ENCODE measurements around the gene MEX3A. TPM values are rescaled to one million over a fixed set of nuclear protein-coding genes. Genes with fewer than 3 reads are reported as not detected.

Gene MEX3A
- total and polyA plus RNA-seq, 10 of the 15 experiments (the other 5 are each of a cell fraction or from before 2014, with no cell fraction given), result 0.11 to 5.1 (median 1.7) TPM

DNA sequence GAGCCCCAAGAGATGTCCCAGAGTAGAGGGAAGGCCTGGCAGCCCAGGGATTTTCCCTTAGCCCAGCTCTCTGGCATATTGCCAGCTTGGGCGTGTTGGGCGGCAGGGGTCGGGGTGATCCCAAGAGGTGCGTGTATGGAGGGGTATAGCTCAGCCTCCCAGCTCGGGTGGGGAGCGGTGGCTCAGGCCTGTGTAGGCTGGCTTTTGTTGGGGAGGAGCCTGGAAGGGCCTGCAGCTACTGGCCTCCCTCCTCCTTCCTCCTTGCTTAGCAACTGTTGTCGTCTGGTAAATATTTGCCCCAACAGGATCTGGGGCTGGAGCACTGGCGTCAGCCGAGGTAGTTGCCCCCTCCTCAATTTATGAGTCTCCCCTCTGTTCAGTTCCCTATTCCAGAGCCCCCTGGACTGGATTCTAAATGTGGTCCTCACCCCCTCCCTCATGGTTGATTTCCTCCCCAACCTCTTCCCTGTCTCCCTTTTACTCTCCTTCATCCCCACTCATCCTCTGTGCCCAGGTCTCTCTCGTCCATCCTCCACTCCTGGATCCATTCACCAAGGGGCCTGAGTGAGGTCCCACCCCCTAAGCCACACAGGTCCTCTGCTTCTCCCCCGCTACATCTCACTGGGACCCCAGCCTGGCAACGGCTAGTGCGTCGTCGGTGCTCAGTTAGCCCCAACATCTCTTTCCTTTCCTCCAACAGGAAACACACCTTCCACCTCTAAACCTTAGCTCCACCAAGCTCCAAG, 22.0 kb upstream of the MEX3A start (continued):
- TF ChIP-seq IRF5 (IDR thresholded peaks at IDR 0.05; ENCODE audit: borderline replicate concordance) (no peak), CUX1 (IDR thresholded peaks at IDR 0.05; ENCODE audit: insufficient replicate concordance, low read depth, low read length) (no peak)

DNA sequence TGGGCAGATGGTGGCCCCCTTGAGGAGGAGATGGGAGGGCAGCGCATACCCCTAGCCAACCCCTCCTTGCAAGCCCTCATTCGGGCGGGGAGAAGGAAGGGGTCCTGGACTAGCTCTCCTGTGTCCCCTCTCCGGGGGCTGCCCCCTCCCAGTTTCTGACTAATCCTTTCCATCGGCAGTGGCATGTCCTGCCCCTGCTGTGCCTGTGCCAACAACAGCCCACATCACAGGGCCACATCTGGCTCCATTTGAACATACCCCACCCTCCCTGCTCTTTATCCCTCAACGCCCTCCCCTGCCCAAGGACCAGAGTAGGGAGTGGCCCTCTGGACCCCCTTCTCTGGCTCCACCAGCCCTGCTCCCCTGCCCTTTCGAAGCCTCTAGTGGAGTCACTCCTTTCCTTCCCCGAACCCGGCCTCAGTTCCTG, 21.3 kb upstream of the MEX3A start:
- peaks cover 36% of the 10 kb centered on the region for H3K4me1 ChIP-seq (ENCODE audit: control insufficient read depth, insufficient read depth, low read length)
- no peaks in the 10 kb centered on the region for H3K27me3 ChIP-seq (replicated peaks in 1 of 2; ENCODE audit: control insufficient read depth in 2 of 2, insufficient read depth in 2 of 2, low read length in 1 of 2)
- H2AFZ ChIP-seq (ENCODE audit: control insufficient read depth, low read depth, low read length), result no peak overlapping the region
- H4K20me1 ChIP-seq (ENCODE audit: control insufficient read depth, insufficient read depth), result no peaks in the 10 kb centered on the region
- peak overlapping the region; percentile 50 for H3K27ac ChIP-seq (ENCODE audit: control insufficient read depth, insufficient read depth)
- ChIA-PET RAD21 (ENCODE audit: unreplicated experiment) (interaction anchor here (0.9 to 22.4 kb wide), 2 partner anchors 10 to 18 kb away, joined by 3 to 695 read pairs; partner anchors contain the start of gene LMNA), CTCF (interaction anchor here (21.5 kb wide), 1 partner anchor 20 kb away, joined by 1294 read pairs; the partner anchor contains the start of gene LMNA), SMC1A (ENCODE audit: uncharacterized antibody, unreplicated experiment) (interaction anchor here (1.0 to 23.8 kb wide), 2 partner anchors 8 to 21 kb away, joined by 3 to 874 read pairs; partner anchors contain the start of gene LMNA), POLR2A (interaction anchor here (1.5 to 6.1 kb wide), 2 partner anchors 15 to 26 kb away, joined by 5 to 128 read pairs; partner anchors contain the start of gene LMNA)
- TF ChIP-seq, protein P1, sequence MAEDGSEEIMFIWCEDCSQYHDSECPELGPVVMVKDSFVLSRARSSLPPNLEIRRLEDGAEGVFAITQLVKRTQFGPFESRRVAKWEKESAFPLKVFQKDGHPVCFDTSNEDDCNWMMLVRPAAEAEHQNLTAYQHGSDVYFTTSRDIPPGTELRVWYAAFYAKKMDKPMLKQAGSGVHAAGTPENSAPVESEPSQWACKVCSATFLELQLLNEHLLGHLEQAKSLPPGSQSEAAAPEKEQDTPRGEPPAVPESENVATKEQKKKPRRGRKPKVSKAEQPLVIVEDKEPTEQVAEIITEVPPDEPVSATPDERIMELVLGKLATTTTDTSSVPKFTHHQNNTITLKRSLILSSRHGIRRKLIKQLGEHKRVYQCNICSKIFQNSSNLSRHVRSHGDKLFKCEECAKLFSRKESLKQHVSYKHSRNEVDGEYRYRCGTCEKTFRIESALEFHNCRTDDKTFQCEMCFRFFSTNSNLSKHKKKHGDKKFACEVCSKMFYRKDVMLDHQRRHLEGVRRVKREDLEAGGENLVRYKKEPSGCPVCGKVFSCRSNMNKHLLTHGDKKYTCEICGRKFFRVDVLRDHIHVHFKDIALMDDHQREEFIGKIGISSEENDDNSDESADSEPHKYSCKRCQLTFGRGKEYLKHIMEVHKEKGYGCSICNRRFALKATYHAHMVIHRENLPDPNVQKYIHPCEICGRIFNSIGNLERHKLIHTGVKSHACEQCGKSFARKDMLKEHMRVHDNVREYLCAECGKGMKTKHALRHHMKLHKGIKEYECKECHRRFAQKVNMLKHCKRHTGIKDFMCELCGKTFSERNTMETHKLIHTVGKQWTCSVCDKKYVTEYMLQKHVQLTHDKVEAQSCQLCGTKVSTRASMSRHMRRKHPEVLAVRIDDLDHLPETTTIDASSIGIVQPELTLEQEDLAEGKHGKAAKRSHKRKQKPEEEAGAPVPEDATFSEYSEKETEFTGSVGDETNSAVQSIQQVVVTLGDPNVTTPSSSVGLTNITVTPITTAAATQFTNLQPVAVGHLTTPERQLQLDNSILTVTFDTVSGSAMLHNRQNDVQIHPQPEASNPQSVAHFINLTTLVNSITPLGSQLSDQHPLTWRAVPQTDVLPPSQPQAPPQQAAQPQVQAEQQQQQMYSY (CRISPR knock-in tag; IDR thresholded peaks at IDR 0.05), result no peak
- TF ChIP-seq HDGF (IDR thresholded peaks at IDR 0.05) (no peak), ZNF24 (IDR thresholded peaks at IDR 0.05) (no peak), RUNX3 (IDR thresholded peaks at IDR 0.05; ENCODE audit: low read length) (no peak), MEF2B (IDR thresholded peaks at IDR 0.05; ENCODE audit: partially characterized antibody, poor library complexity, severe bottlenecking) (no peak)
- in situ Hi-C loops (cut with MboI) (no loop called here), intact Hi-C loops (cut with micrococcal nuclease; ENCODE audit: unreplicated experiment) (no loop called here)
- no TSS peak for BruUV-seq (replicated peaks)
- no peaks in the 10 kb centered on the region; the same call in 1 of the 2 replicates for H3K79me2 ChIP-seq (ENCODE audit: control insufficient read depth, insufficient read depth, low read length)
- H3K36me3 ChIP-seq (ENCODE audit: control insufficient read depth in 2 of 2, insufficient read depth in 2 of 2, low read length in 1 of 2), result no peaks in the 10 kb centered on the region
- FAIRE-seq (no peak), DNase-seq (ENCODE audit: low read depth, low spot score) (no peak), ATAC-seq (no peak)
- no peaks in the 10 kb centered on the region for H3K9me3 ChIP-seq (replicated peaks; ENCODE audit: control insufficient read depth, insufficient read depth, low read length)
- 59% methylated on average over 9 of the region's 9 CpGs for WGBS (ENCODE audit: insufficient coverage, insufficient replicate concordance, low lambda C conversion rate, missing lambda C conversion rate)
- H3K9ac ChIP-seq (ENCODE audit: control insufficient read depth, insufficient read depth, low read length), result no peak overlapping the region
- H3K4me3 ChIP-seq, result no peak overlapping the region
- H3K4me2 ChIP-seq (ENCODE audit: control insufficient read depth, insufficient read depth), result no peak overlapping the region

All from GM12878 (cell line).